IPS-18c (cell line): Measurements from ENCODE around the gene OR10H5.
"Not testable (repeated sequence)": the region's sequence is repeated elsewhere in the genome, so short reads cannot be mapped to it uniquely, and the experiment has no call there.

Experiments used
- H3K4me3 ChIP-seq: 2 replicates; pipeline ENCODE4 v1.7.0; 2013; ENCODE audit warnings: low read depth, mild to moderate bottlenecking, low read length, moderate library complexity; ENCODE audit not compliant: insufficient read depth
- H3K9me3 ChIP-seq: one replicate; pipeline ENCODE4 v1.6.1; 2013; ENCODE audit warnings: mild to moderate bottlenecking, low read length, moderate library complexity; ENCODE audit not compliant: control insufficient read depth, insufficient read depth

OR10H5 gene

DNA sequence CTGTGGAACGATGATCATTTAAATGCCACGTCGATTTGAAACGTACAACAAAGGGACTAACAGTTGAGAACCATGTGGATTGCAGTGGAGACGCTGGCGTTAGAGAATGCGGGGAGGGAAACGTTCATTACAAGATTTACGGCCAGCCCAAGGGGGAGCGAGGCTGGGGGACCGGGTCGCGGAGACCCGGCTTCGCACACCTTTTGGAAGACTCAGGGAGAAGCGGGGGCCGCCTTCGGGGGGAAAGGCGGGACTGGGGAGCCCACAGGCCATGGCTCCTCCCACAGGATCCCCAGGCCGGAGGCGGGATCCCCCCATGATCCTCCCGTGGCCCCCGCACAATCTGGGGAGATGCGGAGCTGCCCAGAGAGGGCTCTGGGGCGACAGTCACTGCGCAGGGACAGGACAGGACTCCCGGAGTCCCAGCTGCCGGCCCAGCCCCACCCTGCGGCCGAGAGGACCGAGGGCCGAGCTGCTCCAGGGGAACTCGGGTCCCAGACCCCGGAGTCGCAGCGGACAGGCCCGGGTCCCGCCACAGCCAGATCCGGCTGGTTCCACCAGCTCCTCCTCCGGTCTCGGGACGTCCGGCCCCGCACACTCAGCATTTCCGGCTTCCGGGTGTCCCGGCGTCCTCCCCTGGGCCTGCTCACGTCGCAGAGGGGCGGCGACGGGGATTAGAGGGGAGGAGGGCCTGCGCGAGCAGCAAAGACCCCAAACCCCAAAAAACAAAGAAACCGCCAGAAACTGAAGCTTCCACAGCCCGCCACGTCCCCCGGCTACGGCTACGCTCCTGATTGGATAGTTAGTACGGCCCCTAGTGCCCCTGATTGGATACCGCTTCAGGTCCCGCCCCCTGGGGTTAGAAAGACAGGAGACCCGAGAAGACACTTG is 49.1 kb downstream of the OR10H5 start:
- Histone ChIP-seq H3K4me3 (peak overlapping the region; percentile 62), H3K9me3 (peaks cover 16% of the 10 kb centered on the region)

GRCh38 chr19:15837221-15837731 is 49.8 kb downstream of the OR10H5 start:
- H3K9me3 ChIP-seq: peaks cover 19% of the 10 kb centered on the region
- peak overlapping the region; percentile 25; the same call in 1 of the 2 replicates for H3K4me3 ChIP-seq

DNA sequence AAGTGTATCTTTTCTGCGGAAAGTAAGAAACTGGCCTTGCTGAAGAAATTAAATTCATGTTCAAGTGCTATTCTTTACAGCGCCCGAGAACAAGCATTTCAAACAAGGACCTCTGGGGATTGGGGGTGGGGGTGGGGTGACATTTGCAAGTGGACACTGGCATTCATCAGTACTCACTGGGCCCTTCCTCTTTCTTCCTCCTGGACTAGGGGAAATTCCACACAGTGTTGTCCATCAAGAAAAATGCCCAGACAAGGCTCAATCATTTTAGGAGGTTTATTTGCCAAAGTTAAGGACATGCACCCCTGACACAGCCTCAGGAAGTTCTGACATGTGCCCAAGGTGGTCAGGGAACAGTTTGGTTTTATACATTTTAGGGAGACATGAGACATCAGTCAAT is 50.9 kb downstream of the OR10H5 start:
- no peak overlapping the region for H3K4me3 ChIP-seq
- H3K9me3 ChIP-seq: peaks cover 16% of the 10 kb centered on the region

- peaks cover 13% of the 10 kb centered on the region for H3K9me3 ChIP-seq
- not testable (repeated sequence) for H3K4me3 ChIP-seq
These were observed 52.4 kb downstream of the OR10H5 start for GRCh38 chr19:15839888-15840287.

- H3K4me3 ChIP-seq: no peak overlapping the region
- peaks cover 12% of the 10 kb centered on the region for H3K9me3 ChIP-seq
These were observed 53.4 kb downstream of the OR10H5 start for GRCh38 chr19:15840833-15841232.

DNA sequence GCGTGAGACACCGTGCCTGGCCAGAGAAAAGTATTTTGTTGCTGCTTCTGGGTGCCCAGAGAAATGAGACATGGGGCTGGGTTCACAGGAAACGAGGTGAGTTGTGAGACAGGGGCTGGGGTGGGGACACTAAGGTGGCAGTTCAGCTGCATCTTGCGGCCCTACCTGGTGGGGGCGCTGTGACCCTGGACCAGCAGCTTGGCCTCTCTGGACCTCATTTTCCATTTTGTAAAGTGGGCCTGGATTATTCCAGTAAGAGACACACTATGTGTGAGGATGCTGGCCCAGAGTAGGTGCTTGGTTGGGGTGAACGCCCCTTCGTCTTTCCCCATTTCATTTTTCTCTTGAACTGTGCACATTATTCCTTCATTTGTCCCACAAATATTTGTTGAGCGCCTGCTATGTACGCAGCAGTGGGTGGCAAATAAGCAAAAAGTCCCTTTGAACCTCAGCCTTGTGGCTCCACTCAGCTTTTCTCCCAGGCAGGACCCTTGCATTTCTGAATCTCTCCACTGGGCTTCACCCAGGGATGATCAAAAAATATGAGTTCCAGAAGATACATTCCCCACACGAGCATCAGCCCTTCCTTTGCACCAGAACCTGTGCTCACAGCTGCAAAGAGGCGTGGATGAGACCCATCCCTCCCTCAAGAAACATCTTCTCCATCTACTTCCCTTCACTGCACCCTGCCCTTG is 54.6 kb downstream of the OR10H5 start:
- peaks cover 8% of the 10 kb centered on the region for H3K9me3 ChIP-seq
- no peak overlapping the region for H3K4me3 ChIP-seq

DNA sequence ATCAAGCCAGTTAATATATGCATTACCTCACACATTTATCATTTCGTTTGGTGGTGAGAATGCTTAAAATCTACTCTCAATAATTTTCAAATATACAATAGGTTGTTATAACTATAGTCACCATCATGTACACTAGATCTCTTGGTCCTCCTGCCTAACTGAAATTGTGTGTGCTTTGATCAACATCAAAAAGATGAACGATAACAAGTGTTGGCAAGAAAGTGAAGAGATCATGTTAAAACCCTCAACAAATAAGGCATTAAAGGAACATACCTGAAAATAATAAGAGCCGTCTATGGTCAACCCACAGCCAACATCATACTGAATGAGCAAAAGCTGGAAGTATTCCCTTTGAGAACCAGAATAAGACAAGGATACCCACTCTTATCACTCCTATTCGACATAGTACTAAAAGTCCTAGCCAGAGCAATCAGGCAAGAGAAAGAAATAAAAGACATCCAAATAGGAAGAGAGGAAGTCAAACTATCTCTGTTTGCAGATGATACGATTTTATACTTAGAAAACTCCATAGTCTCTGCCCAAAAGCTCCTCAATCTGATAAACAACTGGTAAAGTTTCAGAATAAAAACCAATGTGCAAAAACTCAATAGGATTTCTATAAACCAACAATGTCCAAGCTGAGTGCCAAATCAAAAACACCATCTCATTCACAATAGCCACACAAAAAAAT is 55.9 kb downstream of the OR10H5 start:
- peaks cover 8% of the 10 kb centered on the region for H3K9me3 ChIP-seq
- no peak overlapping the region for H3K4me3 ChIP-seq

- H3K4me3 ChIP-seq, H3K9me3 ChIP-seq: not testable (repeated sequence)
These were observed 56.4 kb downstream of the OR10H5 start for GRCh38 chr19:15843894-15844222.

DNA sequence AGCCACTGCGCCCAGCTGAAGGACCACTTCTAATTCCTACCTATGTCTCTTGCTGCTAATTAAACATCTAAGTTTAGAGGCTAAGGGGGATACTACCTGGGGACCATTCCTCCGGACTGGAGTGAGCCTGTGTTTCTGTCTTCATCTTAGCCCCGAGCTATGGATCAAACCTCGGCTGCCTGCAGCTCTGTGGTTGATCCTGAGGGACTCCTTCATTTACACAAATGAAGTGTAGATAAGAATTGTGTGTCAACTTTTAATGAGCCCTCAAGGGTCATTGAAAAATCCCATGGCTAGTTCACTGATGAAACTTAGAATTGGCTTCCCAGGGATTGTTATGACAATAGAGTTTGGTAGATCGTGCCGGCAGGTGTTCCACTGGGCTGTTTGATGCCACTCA is 59.5 kb downstream of the OR10H5 start:
- H3K9me3 ChIP-seq: peaks cover 13% of the 10 kb centered on the region
- H3K4me3 ChIP-seq: no peak overlapping the region

DNA sequence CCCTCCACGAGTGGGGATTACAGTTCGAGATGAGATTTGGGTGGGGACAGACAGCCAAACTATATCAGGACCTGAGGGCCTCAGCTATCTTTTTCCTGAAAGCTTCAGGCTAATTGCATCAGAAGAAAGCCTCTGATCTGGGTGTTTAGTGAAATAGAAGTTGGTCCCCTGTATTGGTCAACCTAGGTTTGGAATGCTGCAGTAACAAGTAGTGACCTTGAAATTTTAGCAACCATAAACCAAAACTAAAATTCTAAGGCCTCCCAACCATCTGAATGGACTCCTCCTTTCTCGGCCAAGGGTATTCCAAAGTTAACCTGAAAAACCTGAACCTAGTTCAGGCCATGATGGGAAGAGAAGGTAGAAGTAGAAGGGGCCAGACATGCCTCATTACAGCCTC is 62.9 kb downstream of the OR10H5 start:
- Histone ChIP-seq H3K9me3 (peaks cover 12% of the 10 kb centered on the region), H3K4me3 (no peak overlapping the region)
